Measurements from ENCODE around the gene CCDC85A.

- TF ChIP-seq EZH2phosphoT487 (IDR thresholded peaks at IDR 0.05; ENCODE audit: low read depth, severe bottlenecking, unreplicated experiment) (no peak), CTCF (IDR thresholded peaks at IDR 0.05; ENCODE audit: poor library complexity) (peak; percentile 63)
Observed at GRCh38 chr2:56191617-56192016, 7.8 kb downstream of the CCDC85A start.
